Measurements from ENCODE around the gene MKS1.

Gene MKS1

GRCh38 chr17:58174871-58175270 is 44.2 kb downstream of the MKS1 start:
- TF ChIP-seq CTCF (IDR thresholded peaks at IDR 0.05): no peak

DNA sequence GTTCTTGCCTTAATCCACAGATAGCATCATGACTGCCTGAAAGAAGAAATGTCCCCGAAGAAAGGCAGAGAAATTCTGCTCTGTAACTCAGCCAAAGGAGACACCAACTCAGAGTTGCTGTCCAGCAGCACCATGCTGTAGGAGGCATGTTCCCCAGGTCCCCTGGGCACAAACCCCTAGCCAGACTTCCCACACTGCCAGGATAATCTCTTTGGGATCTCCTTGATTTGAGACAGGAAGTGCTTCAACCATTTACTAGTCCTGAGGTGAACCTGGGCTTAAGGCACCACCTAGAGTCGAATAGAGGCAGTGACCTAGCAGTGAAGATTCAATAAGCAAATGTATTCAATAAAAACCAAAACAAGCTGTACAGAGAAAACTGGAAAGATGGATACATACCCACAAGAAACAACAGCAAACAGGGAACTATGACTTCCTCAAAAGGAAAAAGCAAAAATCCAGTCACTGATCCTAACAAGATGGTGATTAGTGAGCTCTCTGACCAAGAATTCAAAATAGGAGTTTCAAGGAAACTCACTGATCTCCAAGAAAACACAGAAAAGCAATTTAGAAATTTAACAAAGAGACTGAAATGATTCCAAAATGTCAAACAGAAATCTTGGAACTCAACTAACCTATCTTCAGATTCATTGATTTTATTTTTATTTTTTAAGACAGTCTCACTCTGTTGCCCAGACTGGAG is 46.5 kb downstream of the MKS1 start:
- no peak overlapping the region for H3K4me3 ChIP-seq (ENCODE audit: low read depth in 1 of 2, low read length in 1 of 2)
- TF ChIP-seq CTCF (IDR thresholded peaks at IDR 0.05): no peak
- no peak overlapping the region for H3K27ac ChIP-seq
- H3K27me3 ChIP-seq: peaks cover 91% of the 10 kb centered on the region
- no peaks in the 10 kb centered on the region for H3K9me3 ChIP-seq
- no peaks in the 10 kb centered on the region for H3K36me3 ChIP-seq
- H3K4me1 ChIP-seq (ENCODE audit: control insufficient read depth in 1 of 2, insufficient read depth in 1 of 2, low read depth in 1 of 2, low read length in 1 of 2): no peaks in the 10 kb centered on the region

More at GRCh38 chr17:58174871-58175270, 44.2 kb downstream of the MKS1 start:
- Histone ChIP-seq H3K9me3 (no peaks in the 10 kb centered on the region), H3K36me3 (no peaks in the 10 kb centered on the region), H3K4me1 (ENCODE audit: control insufficient read depth in 1 of 2, insufficient read depth in 1 of 2, low read depth in 1 of 2, low read length in 1 of 2) (no peaks in the 10 kb centered on the region), H3K4me3 (ENCODE audit: low read depth in 1 of 2, low read length in 1 of 2) (no peak overlapping the region), H3K27me3 (peaks cover 70% of the 10 kb centered on the region), H3K27ac (no peak overlapping the region)

GRCh38 chr17:58170622-58171021 is 48.4 kb downstream of the MKS1 start:
- TF ChIP-seq CTCF (IDR thresholded peaks at IDR 0.05): no peak
- H3K9me3 ChIP-seq: no peaks in the 10 kb centered on the region
- no peaks in the 10 kb centered on the region for H3K4me1 ChIP-seq (ENCODE audit: control insufficient read depth in 1 of 2, insufficient read depth in 1 of 2, low read depth in 1 of 2, low read length in 1 of 2)
- no peak overlapping the region for H3K27ac ChIP-seq
- no peak overlapping the region for H3K4me3 ChIP-seq (ENCODE audit: low read depth in 1 of 2, low read length in 1 of 2)
- H3K36me3 ChIP-seq: no peaks in the 10 kb centered on the region
- peaks cover 92% of the 10 kb centered on the region for H3K27me3 ChIP-seq

- H3K9me3 ChIP-seq: no peaks in the 10 kb centered on the region
- peaks cover 95% of the 10 kb centered on the region for H3K27me3 ChIP-seq
- H3K27ac ChIP-seq: no peak within 1 kb of the TSS
- H3K4me3 ChIP-seq (ENCODE audit: low read depth in 1 of 2, low read length in 1 of 2): no peak within 1 kb of the TSS
- no peak for TF ChIP-seq CTCF (IDR thresholded peaks at IDR 0.05)
- no peaks in the 10 kb centered on the region for H3K36me3 ChIP-seq
- H3K4me1 ChIP-seq (ENCODE audit: control insufficient read depth in 1 of 2, insufficient read depth in 1 of 2, low read depth in 1 of 2, low read length in 1 of 2): no peaks in the 10 kb centered on the region
Observed at GRCh38 chr17:58166682-58167081, 52.4 kb downstream of the MKS1 start, which contains the start of gene OR4D2. Gene OR4D2, plus strand, starts transcription at chr17:58166982. Its CDS starts 2,674 bp downstream, at chr17:58169656.

- H3K27ac ChIP-seq: no peak overlapping the region
- TF ChIP-seq CTCF (IDR thresholded peaks at IDR 0.05): no peak
- no peaks in the 10 kb centered on the region for H3K36me3 ChIP-seq
- H3K9me3 ChIP-seq: no peaks in the 10 kb centered on the region
- no peak overlapping the region for H3K4me3 ChIP-seq (ENCODE audit: low read depth in 1 of 2, low read length in 1 of 2)
- H3K4me1 ChIP-seq (ENCODE audit: control insufficient read depth in 1 of 2, insufficient read depth in 1 of 2, low read depth in 1 of 2, low read length in 1 of 2): no peaks in the 10 kb centered on the region
- peaks cover 95% of the 10 kb centered on the region for H3K27me3 ChIP-seq
Observed at GRCh38 chr17:58165981-58166380, 53.1 kb downstream of the MKS1 start.
